GM23338 (cell line): ENCODE results near the gene FAM13C.

Source experiments
- CTCF ChIP-seq, 2 experiments: fragments of 200-600 bp in 1 of 2; sonication (generic) in 1 of 2; conservative IDR thresholded peaks; 2 replicates each; pipeline versions ENCODE4 v1.5.1 to v1.6.1; 2016 to 2017; ENCODE audit warnings: antibody characterized with exemption in 2 of 2, low read depth in 2 of 2, mild to moderate bottlenecking in 2 of 2, moderate library complexity in 1 of 2
- EZH2 ChIP-seq: fragments of 200-600 bp; sonication (generic); IDR thresholded peaks from one replicate; pipeline ENCODE4 v1.8.0; 2017; ENCODE audit warnings: antibody characterized with exemption, mild to moderate bottlenecking, low read depth; ENCODE audit not compliant: unreplicated experiment
- EZH2phosphoT487 ChIP-seq: fragments of 200-600 bp; sonication (generic); IDR thresholded peaks from one replicate; pipeline ENCODE4 v1.8.1; 2018; ENCODE audit warnings: antibody characterized with exemption; ENCODE audit not compliant: unreplicated experiment

- 0 out of 4 replicates have a peak, but pooled peaks of 1 of the 2 experiments have one; percentile 3 for TF ChIP-seq CTCF (conservative IDR thresholded peaks at IDR 0.05; ENCODE audit: low read depth in 2 of 2)
- no peak for TF ChIP-seq EZH2
- TF ChIP-seq EZH2phosphoT487: no peak
These were observed 71.9 kb downstream of the FAM13C start for GRCh38 chr10:59290448-59290847.
